OCI-LY1 (cell line): Measurements from ENCODE around the gene RALGAPB.
A peak's percentile ranks its signal among the peaks of the same experiment; 100 is the strongest.

Source experiments
- H2AFZ ChIP-seq: fragments of 200-600 bp; sonication (generic), shearing (Covaris generic); 2 replicates; pipeline ENCODE4 v1.6.0; 2014; ENCODE audit warnings: antibody characterized with exemption, mild to moderate bottlenecking, low read length
- H3F3A ChIP-seq: fragments of 200-600 bp; sonication (generic), shearing (Covaris generic); 2 replicates; pipeline ENCODE4 v1.6.0; 2014; ENCODE audit warnings: mild to moderate bottlenecking, antibody characterized with exemption, low read length, moderate library complexity; ENCODE audit not compliant: insufficient read depth
- H3K27ac ChIP-seq: fragments of 200-600 bp; sonication (generic); 2 replicates; pipeline ENCODE4 v1.5.1; 2014; ENCODE audit warnings: low read length, mixed run types, mild to moderate bottlenecking, low read depth; ENCODE audit not compliant: poor library complexity, severe bottlenecking
- H3K27me3 ChIP-seq: fragments of 200-600 bp; sonication (generic); 2 replicates; pipeline ENCODE4 v1.6.0; 2014; ENCODE audit warnings: antibody characterized with exemption, mild to moderate bottlenecking, low read length, moderate library complexity; ENCODE audit not compliant: insufficient read depth
- H3K36me3 ChIP-seq: fragments of 200-600 bp; sonication (generic); 2 replicates; pipeline ENCODE4 v1.6.1; 2014; ENCODE audit warnings: mild to moderate bottlenecking, antibody characterized with exemption, low read length, moderate library complexity, mixed read lengths; ENCODE audit not compliant: insufficient read depth
- H3K4me1 ChIP-seq: fragments of 200-600 bp; sonication (generic); 2 replicates; pipeline ENCODE4 v1.5.1; 2014; ENCODE audit warnings: mild to moderate bottlenecking, low read length, moderate library complexity; ENCODE audit not compliant: insufficient read depth, severe bottlenecking
- H3K4me2 ChIP-seq: fragments of 200-600 bp; sonication (generic), shearing (Covaris generic); 2 replicates; pipeline ENCODE4 v1.6.1; 2014; ENCODE audit warnings: low read length
- H3K4me3 ChIP-seq: fragments of 200-600 bp; sonication (generic); 2 replicates; pipeline ENCODE4 v1.5.1; 2014; ENCODE audit warnings: low read length, low read depth, mild to moderate bottlenecking, mixed read lengths; ENCODE audit not compliant: poor library complexity, severe bottlenecking
- H3K79me2 ChIP-seq: fragments of 200-600 bp; shearing (Covaris generic); 2 replicates; pipeline ENCODE4 v1.6.1; 2016; ENCODE audit warnings: mixed run types, low read length, mixed read lengths; ENCODE audit not compliant: insufficient read depth
- H3K9ac ChIP-seq: fragments of 200-600 bp; sonication (generic), shearing (Covaris generic); 2 replicates; pipeline ENCODE4 v1.6.1; 2014; ENCODE audit warnings: mild to moderate bottlenecking, low read length, mixed read lengths
- H3K9me2 ChIP-seq: fragments of 200-600 bp; sonication (generic), shearing (Covaris generic); 2 replicates; pipeline ENCODE4 v1.6.1; 2014; ENCODE audit warnings: low read depth, mild to moderate bottlenecking, low read length, mixed read lengths
- H3K9me3 ChIP-seq: fragments of 200-600 bp; shearing (Covaris generic); 2 replicates; pipeline ENCODE4 v1.6.1; 2014; ENCODE audit warnings: low read length, mixed read lengths
- H4K20me1 ChIP-seq: fragments of 200-600 bp; sonication (generic), shearing (Covaris generic); 2 replicates; pipeline ENCODE4 v1.6.0; 2016; ENCODE audit warnings: mild to moderate bottlenecking, low read length; ENCODE audit not compliant: insufficient read depth
- CTCF ChIP-seq: fragments of 200-600 bp; sonication (generic), shearing (Covaris generic); IDR thresholded peaks from 2 replicates; pipeline ENCODE4 v1.5.1; 2017; ENCODE audit warnings: mild to moderate bottlenecking, antibody characterized with exemption, low read length, moderate library complexity, mixed read lengths
- EZH2 ChIP-seq: fragments of 200-600 bp; sonication (generic), shearing (Covaris generic); IDR thresholded peaks from 2 replicates; pipeline ENCODE4 v1.8.0; 2017; ENCODE audit warnings: borderline replicate concordance, mixed run types, mild to moderate bottlenecking, antibody characterized with exemption, low read length, moderate library complexity, mixed read lengths

The RALGAPB gene

GRCh38 chr20:38433304-38433972 is 39.2 kb upstream of the RALGAPB start:
- H3K4me1 ChIP-seq: peaks cover 31% of the 10 kb centered on the region
- H3K4me3 ChIP-seq: peak overlapping the region; percentile 96
- no peaks in the 10 kb centered on the region for H3K9me3 ChIP-seq
- H3K27ac ChIP-seq: no peak overlapping the region
- TF ChIP-seq CTCF: no peak
- TF ChIP-seq EZH2: no peak
- peak overlapping the region; percentile 99 for H3K9ac ChIP-seq
- no peaks in the 10 kb centered on the region for H3K27me3 ChIP-seq
- peaks cover 44% of the 10 kb centered on the region for H3K79me2 ChIP-seq
- H3K36me3 ChIP-seq: peaks cover 64% of the 10 kb centered on the region
- H3K4me2 ChIP-seq: peak overlapping the region; percentile 70
- H4K20me1 ChIP-seq: peaks cover 4% of the 10 kb centered on the region; the same call in 1 of the 2 replicates
- H3K9me2 ChIP-seq: no peaks in the 10 kb centered on the region
- no peak overlapping the region for H2AFZ ChIP-seq
- H3F3A ChIP-seq: no peaks in the 10 kb centered on the region

- H3K79me2 ChIP-seq: peaks cover 44% of the 10 kb centered on the region
- no peaks in the 10 kb centered on the region; the same call in 1 of the 2 replicates for H3K27me3 ChIP-seq
- H3K9me3 ChIP-seq: no peaks in the 10 kb centered on the region
- H3K36me3 ChIP-seq: peaks cover 55% of the 10 kb centered on the region
- peak overlapping the region; percentile 70 for H3K4me2 ChIP-seq
- peak overlapping the region; percentile 99 for H3K9ac ChIP-seq
- H3F3A ChIP-seq: no peaks in the 10 kb centered on the region
- H3K4me1 ChIP-seq: peaks cover 31% of the 10 kb centered on the region
- H2AFZ ChIP-seq: no peak overlapping the region
- TF ChIP-seq CTCF: no peak
- TF ChIP-seq EZH2: no peak
- H3K27ac ChIP-seq: peak overlapping the region; percentile 54
- H3K4me3 ChIP-seq: peak overlapping the region; percentile 96
- H4K20me1 ChIP-seq: peaks cover 4% of the 10 kb centered on the region; the same call in 1 of the 2 replicates
- H3K9me2 ChIP-seq: no peaks in the 10 kb centered on the region
Observed at GRCh38 chr20:38434301-38434741, 38.3 kb upstream of the RALGAPB start.

- peak within 1 kb of the TSS; percentile 70 for H3K4me2 ChIP-seq
- H3K4me3 ChIP-seq: peak within 1 kb of the TSS; percentile 96
- peak within 1 kb of the TSS; percentile 54 for H3K27ac ChIP-seq
- H2AFZ ChIP-seq: peak within 1 kb of the TSS; percentile 13; the same call in 1 of the 2 replicates
- H4K20me1 ChIP-seq: peaks cover 4% of the 10 kb centered on the region; the same call in 1 of the 2 replicates
- no peak for TF ChIP-seq EZH2
- TF ChIP-seq CTCF: peak; percentile 99
- H3K36me3 ChIP-seq: peaks cover 48% of the 10 kb centered on the region
- H3F3A ChIP-seq: no peaks in the 10 kb centered on the region
- H3K79me2 ChIP-seq: peaks cover 44% of the 10 kb centered on the region
- H3K4me1 ChIP-seq: peaks cover 31% of the 10 kb centered on the region
- H3K9me3 ChIP-seq: no peaks in the 10 kb centered on the region
- H3K9me2 ChIP-seq: no peaks in the 10 kb centered on the region
- H3K27me3 ChIP-seq: no peaks in the 10 kb centered on the region; the same call in 1 of the 2 replicates
- peak within 1 kb of the TSS; percentile 99 for H3K9ac ChIP-seq
Observed at GRCh38 chr20:38434770-38435554, 37.7 kb upstream of the RALGAPB start, which contains the start of gene SNHG17. TSS of gene SNHG17 (minus strand) at chr20:38435328.
